HepG2 (cell line): Measurements from ENCODE around the gene VMO1. TPM values are rescaled to one million over a fixed set of nuclear protein-coding genes. Genes with fewer than 3 reads are reported as not detected.

Source experiments
- E2F5 ChIP-seq: sonication (generic); formaldehyde crosslinking; conservative IDR thresholded peaks from 2 replicates; pipeline ENCODE4 v1.4.0; 2020; ENCODE audit warnings: missing genetic modification reagents
- EED ChIP-seq: sonication (generic); formaldehyde crosslinking; IDR thresholded peaks from 2 replicates; pipeline ENCODE4 v1.5.0; 2020; ENCODE audit warnings: mild to moderate bottlenecking, missing genetic modification reagents
- FOXA3 ChIP-seq: IDR thresholded peaks from 2 replicates; pipeline ENCODE4 v1.6.1; 2016; ENCODE audit warnings: missing genetic modification reagents, missing compliant biosample characterization
- GATA4 ChIP-seq: sonication (generic); IDR thresholded peaks from 2 replicates; pipeline ENCODE4 v1.6.1; 2016; ENCODE audit warnings: antibody characterized with exemption, low read depth, borderline replicate concordance
- HIC2 ChIP-seq: sonication (generic); formaldehyde crosslinking; IDR thresholded peaks from 2 replicates; pipeline ENCODE4 v1.9.0; 2022; ENCODE audit warnings: low read depth, missing genetic modification reagents
- HNF1B ChIP-seq: sonication (generic); formaldehyde crosslinking; IDR thresholded peaks from 2 replicates; pipeline ENCODE4 v1.5.1; 2020; ENCODE audit warnings: mild to moderate bottlenecking, moderate library complexity, missing genetic modification reagents
- ISX ChIP-seq: sonication (generic); formaldehyde crosslinking; conservative IDR thresholded peaks from 2 replicates; pipeline ENCODE4 v1.5.0; 2020; ENCODE audit warnings: missing genetic modification reagents
- KMT2B ChIP-seq: IDR thresholded peaks from 2 replicates; pipeline ENCODE4 v1.6.1; 2016; ENCODE audit warnings: missing genetic modification reagents, missing compliant biosample characterization
- MNT ChIP-seq: fragments of 450-650 bp; IDR thresholded peaks from 2 replicates; pipeline ENCODE4 v1.6.1; 2016
- NFE2 ChIP-seq: sonication (generic); formaldehyde crosslinking; IDR thresholded peaks from 2 replicates; pipeline ENCODE4 v1.4.0; 2020; ENCODE audit warnings: missing genetic modification reagents
- PHF5A ChIP-seq: IDR thresholded peaks from one replicate; pipeline ENCODE4 v1.6.1; 2018; ENCODE audit warnings: low read depth, missing genetic modification reagents; ENCODE audit not compliant: unreplicated experiment
- POLR2A ChIP-seq, 2 experiments: IDR thresholded peaks; 2 replicates each; pipeline ENCODE4 v1.6.1; 2011; ENCODE audit warnings: low read depth in 2 of 2, low read length in 2 of 2, mild to moderate bottlenecking in 1 of 2, moderate library complexity in 1 of 2; ENCODE audit not compliant: insufficient read depth in 1 of 2
- PRPF4 ChIP-seq: fragments of 200-400 bp; formaldehyde crosslinking; IDR thresholded peaks from 2 replicates; pipeline ENCODE4 v1.6.1; 2016; ENCODE audit warnings: low read length, low read depth; ENCODE audit not compliant: poor library complexity, severe bottlenecking
- SP2 ChIP-seq: sonication (generic); formaldehyde crosslinking; IDR thresholded peaks from 2 replicates; pipeline ENCODE4 v1.5.1; 2020; ENCODE audit warnings: mild to moderate bottlenecking, missing genetic modification reagents
- TARDBP ChIP-seq: sonication (generic); formaldehyde crosslinking; IDR thresholded peaks from 2 replicates; pipeline ENCODE4 v1.8.0; 2022; ENCODE audit warnings: mild to moderate bottlenecking, missing genetic modification reagents
- TFE3 ChIP-seq: IDR thresholded peaks from 2 replicates; pipeline ENCODE4 v1.6.1; 2016
- ZBTB49 ChIP-seq: sonication (generic); formaldehyde crosslinking; IDR thresholded peaks from 2 replicates; pipeline ENCODE4 v1.4.0; 2020; ENCODE audit warnings: missing genetic modification reagents, borderline replicate concordance
- ZFP36L2 ChIP-seq: sonication (generic); formaldehyde crosslinking; IDR thresholded peaks from 2 replicates; pipeline ENCODE4 v1.4.0; 2020; ENCODE audit warnings: missing genetic modification reagents
- ZNF207 ChIP-seq: fragments of 450-650 bp; IDR thresholded peaks from 2 replicates; pipeline ENCODE4 v1.6.1; 2016; ENCODE audit warnings: antibody characterized with exemption, borderline replicate concordance
- ZNF30 ChIP-seq: sonication (generic); formaldehyde crosslinking; IDR thresholded peaks from 2 replicates; pipeline ENCODE4 v1.5.0; 2020; ENCODE audit warnings: mild to moderate bottlenecking, missing genetic modification reagents
- ZNF441 ChIP-seq: sonication (generic); formaldehyde crosslinking; IDR thresholded peaks from 2 replicates; pipeline ENCODE4 v1.7.0; 2021; ENCODE audit warnings: missing genetic modification reagents, borderline replicate concordance
- polyA plus RNA-seq, 8 experiments: library from polyadenylated mRNA; depleted of rRNA in 3 of 8; stranded (reverse) in 7 of 8; unstranded in 1 of 8; fragments of >200 nt; fragmentation: Illumina TruSeq in 4 of 8; extraction: Trizol in 4 of 8; gene quantifications; 2 replicates each; pipeline versions ENCODE4 v1.2.1 to v1.2.3, GENCODE V29; 2011 to 2016; ENCODE audit warnings: low read depth in 4 of 8, missing spikeins in 1 of 8, mixed read lengths in 1 of 8; ENCODE audit not compliant: insufficient read depth in 1 of 8
- total RNA-seq, 5 experiments: library from RNA; depleted of rRNA; stranded (reverse); fragments of >200 nt; fragmentation: Illumina TruSeq; extraction: Trizol; gene quantifications; 2 replicates each; pipeline ENCODE4 v1.2.3, GENCODE V29; 2016; ENCODE audit warnings: low read depth in 1 of 5

The VMO1 gene
- total and polyA plus RNA-seq, 2 of the 13 experiments (the other 11 are each of a cell fraction or from before 2014, with no cell fraction given) = not detected

- no peak for TF ChIP-seq TFE3 (CRISPR knock-in tag)
- TF ChIP-seq SP2 (CRISPR knock-in tag) = no peak
- TF ChIP-seq PRPF4 = no peak
- no peak for TF ChIP-seq ZNF207
- TF ChIP-seq HIC2 (CRISPR knock-in tag) = peak; percentile 98
- no peak for TF ChIP-seq KMT2B
- TF ChIP-seq TARDBP = peak; percentile 75
- TF ChIP-seq POLR2A (IDR thresholded peaks at IDR 0.05; ENCODE audit: insufficient read depth in 1 of 2, low read depth in 2 of 2, low read length in 2 of 2) = peak; percentile 53 to 96
- peak; percentile 68 for TF ChIP-seq PHF5A (CRISPR knock-in tag)
- TF ChIP-seq ZNF441 (CRISPR knock-in tag) = peak; percentile 40; the same call in 1 of the 2 replicates
- TF ChIP-seq E2F5 (CRISPR knock-in tag) = no peak
- peak; percentile 57 for TF ChIP-seq GATA4
- TF ChIP-seq ZBTB49 (CRISPR knock-in tag) = 0 out of 2 replicates have a peak, but pooled peaks have one; percentile 45
- peak; percentile 55; the same call in 1 of the 2 replicates for TF ChIP-seq ISX (CRISPR knock-in tag)
- TF ChIP-seq MNT = peak; percentile 92
- TF ChIP-seq ZFP36L2 (CRISPR knock-in tag) = peak; percentile 25; the same call in 1 of the 2 replicates
- no peak for TF ChIP-seq NFE2
- TF ChIP-seq HNF1B (CRISPR knock-in tag) = peak; percentile 74
- TF ChIP-seq FOXA3 = peak; percentile 84
- TF ChIP-seq EED (CRISPR knock-in tag) = no peak
- TF ChIP-seq ZNF30 = no peak
These were observed 14.5 kb downstream of the VMO1 start, which contains the start of gene TM4SF5 (continued) for GRCh38 chr17:4771519-4772234.
